Breast epithelium (tissue), 3 donors: ENCODE data around the gene ZMIZ1.

Experiments
- CTCF ChIP-seq, 3 donors: fragments of 450-650 bp; IDR thresholded peaks; one replicate each; pipeline ENCODE4 v1.5.1; 2016 to 2017; ENCODE audit warnings: antibody characterized with exemption in 3 of 3, mild to moderate bottlenecking in 3 of 3, moderate library complexity in 3 of 3
- POLR2A ChIP-seq: fragments of 450-650 bp; IDR thresholded peaks from one replicate; pipeline ENCODE4 v1.6.1; 2016; ENCODE audit warnings: antibody characterized with exemption, mild to moderate bottlenecking, moderate library complexity
- POLR2AphosphoS5 ChIP-seq, 3 donors: sonication (generic); formaldehyde crosslinking; IDR thresholded peaks; one replicate each; pipeline ENCODE4 v1.6.1; 2017; ENCODE audit warnings: antibody characterized with exemption in 3 of 3

GRCh38 chr10:79140855-79141254 lies 72.1 kb downstream of the ZMIZ1 start:
- TF ChIP-seq CTCF (IDR thresholded peaks at IDR 0.05) (no peak), POLR2AphosphoS5 (IDR thresholded peaks at IDR 0.05) (no peak), POLR2A (no peak)
